ENCODE data around the gene GABRG3. TPM values are rescaled to one million over a fixed set of nuclear protein-coding genes. Genes with fewer than 3 reads are reported as not detected.

GABRG3 gene
- total and polyA plus RNA-seq, 2 donors (not counting 3 experiments of a cell fraction or from before 2014, with no cell fraction given): not detected

DNA sequence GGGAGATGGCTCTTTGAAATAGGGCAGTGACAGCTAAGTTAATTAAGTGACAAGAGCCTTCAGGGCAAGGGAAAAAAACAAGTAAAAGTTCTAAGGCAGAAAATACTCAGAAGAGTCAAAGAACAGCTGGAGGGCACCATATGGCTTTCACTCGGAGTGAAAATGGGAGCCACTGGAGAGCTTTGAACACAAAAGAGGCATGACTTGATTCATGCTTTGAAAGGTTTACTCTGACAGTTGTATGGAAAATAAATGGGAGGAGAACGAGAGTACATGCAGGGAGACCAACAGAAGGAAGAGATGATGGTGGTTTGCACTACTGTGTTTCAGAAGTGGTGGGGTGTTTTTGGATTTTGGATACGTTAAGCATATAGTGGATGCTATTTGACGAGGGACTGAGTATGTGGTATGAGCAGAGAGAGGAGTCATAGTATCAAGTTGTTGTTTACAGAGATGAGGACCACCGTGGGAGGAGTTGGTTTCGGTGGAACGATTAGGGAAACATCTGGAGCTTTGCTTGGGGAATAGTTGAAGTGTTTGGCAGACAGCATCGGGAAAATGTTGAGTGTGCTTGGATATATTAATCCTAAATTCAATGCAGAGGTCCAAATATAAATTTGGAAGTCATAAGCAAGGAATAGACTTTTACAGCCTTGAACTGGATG is 411.5 kb downstream of the GABRG3 start:
- CTCF ChIA-PET: no interaction called here
- BruUV-seq (replicated peaks): no TSS peak
- dilution Hi-C loops (cut with MboI; ENCODE audit: extremely low pct_ligation_motif_present, low sequenced_read_pairs): no loop called here
- H4K20me1 ChIP-seq (replicated peaks; ENCODE audit: control insufficient read depth, extremely low read depth, insufficient read depth, low read length): no peaks in the 10 kb centered on the region
- no peaks in the 10 kb centered on the region for H3K9me3 ChIP-seq (replicated peaks; ENCODE audit: control insufficient read depth, insufficient read depth, low read length)
- no peaks in the 10 kb centered on the region for H3K36me3 ChIP-seq (ENCODE audit: control insufficient read depth in 2 of 2, extremely low read depth in 1 of 2, insufficient read depth in 2 of 2, low read length in 2 of 2)
- TF ChIP-seq FOS (IDR thresholded peaks at IDR 0.05; ENCODE audit: borderline replicate concordance, insufficient read depth, low read length) (no peak), CTCF (IDR thresholded peaks at IDR 0.05; ENCODE audit: extremely low read depth in 1 of 2, insufficient read depth in 1 of 2, low read depth in 1 of 2, low read length in 2 of 2) (no peak)
- intact Hi-C loops (cut with micrococcal nuclease): no loop called here
- DNase-seq (ENCODE audit: low read depth, low spot score) (no peak), FAIRE-seq (no peak)
- H2AFZ ChIP-seq (ENCODE audit: low read depth, low read length): no peak overlapping the region
- H3K4me1 ChIP-seq (ENCODE audit: control insufficient read depth, extremely low read depth, insufficient read depth, low read length): no peaks in the 10 kb centered on the region
- H3K4me3 ChIP-seq (replicated peaks in 1 of 3; ENCODE audit: insufficient read depth in 1 of 3, low read depth in 1 of 3, low read length in 3 of 3): no peak overlapping the region
- H3K9ac ChIP-seq (replicated peaks; ENCODE audit: extremely low read depth, insufficient read depth, low read length): no peak overlapping the region
- POLR2A ChIA-PET: no interaction called here
- H3K27ac ChIP-seq (ENCODE audit: insufficient read depth, low read depth, low read length): no peak overlapping the region
- H3K4me2 ChIP-seq (ENCODE audit: insufficient read depth, low read length): no peak overlapping the region
- H3K27me3 ChIP-seq (ENCODE audit: control insufficient read depth in 2 of 2, insufficient read depth in 2 of 2, low read length in 2 of 2): no peaks in the 10 kb centered on the region
- no peaks in the 10 kb centered on the region for H3K79me2 ChIP-seq (ENCODE audit: control insufficient read depth, insufficient read depth, low read length)
- H3K9me1 ChIP-seq (replicated peaks; ENCODE audit: control insufficient read depth, extremely low read depth, insufficient read depth, low read length): no peaks in the 10 kb centered on the region

DNA sequence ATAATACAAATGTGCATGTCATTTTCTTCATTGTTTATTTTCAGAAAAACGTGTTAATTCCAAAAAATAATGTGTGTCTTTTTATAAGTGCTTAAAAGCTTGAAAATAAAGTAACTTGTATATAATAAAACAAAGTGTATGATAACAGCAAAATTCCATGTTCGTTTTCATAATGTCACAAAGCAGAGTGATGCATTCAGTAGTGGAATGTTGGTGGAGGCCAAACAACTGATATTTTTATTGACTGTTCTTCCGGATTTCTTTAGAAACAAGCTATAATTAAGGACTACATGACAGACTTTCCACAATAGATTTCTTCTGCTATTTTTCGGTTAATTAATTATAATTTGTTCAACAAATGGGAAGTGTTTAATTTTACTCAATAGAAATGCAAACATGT is 412.7 kb downstream of the GABRG3 start:
- Histone ChIP-seq H3K9ac (replicated peaks; ENCODE audit: extremely low read depth, insufficient read depth, low read length) (no peak overlapping the region), H3K79me2 (ENCODE audit: control insufficient read depth, insufficient read depth, low read length) (no peaks in the 10 kb centered on the region), H3K9me1 (replicated peaks; ENCODE audit: control insufficient read depth, extremely low read depth, insufficient read depth, low read length) (no peaks in the 10 kb centered on the region), H3K27me3 (ENCODE audit: control insufficient read depth in 2 of 2, insufficient read depth in 2 of 2, low read length in 2 of 2) (no peaks in the 10 kb centered on the region), H3K4me1 (ENCODE audit: control insufficient read depth, extremely low read depth, insufficient read depth, low read length) (no peaks in the 10 kb centered on the region), H3K4me2 (ENCODE audit: insufficient read depth, low read length) (no peak overlapping the region), H4K20me1 (replicated peaks; ENCODE audit: control insufficient read depth, extremely low read depth, insufficient read depth, low read length) (no peaks in the 10 kb centered on the region), H3K9me3 (replicated peaks; ENCODE audit: control insufficient read depth, insufficient read depth, low read length) (no peaks in the 10 kb centered on the region), H3K4me3 (replicated peaks in 1 of 3; ENCODE audit: insufficient read depth in 1 of 3, low read depth in 1 of 3, low read length in 3 of 3) (no peak overlapping the region), H2AFZ (ENCODE audit: low read depth, low read length) (no peak overlapping the region), H3K27ac (ENCODE audit: insufficient read depth, low read depth, low read length) (no peak overlapping the region), H3K36me3 (ENCODE audit: control insufficient read depth in 2 of 2, extremely low read depth in 1 of 2, insufficient read depth in 2 of 2, low read length in 2 of 2) (no peaks in the 10 kb centered on the region)
- DNase-seq (ENCODE audit: low read depth, low spot score) (no peak), FAIRE-seq (no peak)
- intact Hi-C loops (cut with micrococcal nuclease) (no loop called here), dilution Hi-C loops (cut with MboI; ENCODE audit: extremely low pct_ligation_motif_present, low sequenced_read_pairs) (no loop called here)
- TF ChIP-seq JUN (IDR thresholded peaks at IDR 0.05; ENCODE audit: borderline replicate concordance, insufficient read depth, insufficient read length, low read depth) (no peak), POLR2AphosphoS5 (IDR thresholded peaks at IDR 0.05; ENCODE audit: insufficient read depth, low read depth, low read length) (no peak), FOS (IDR thresholded peaks at IDR 0.05; ENCODE audit: borderline replicate concordance, insufficient read depth, low read length) (no peak), MYC (IDR thresholded peaks at IDR 0.05; ENCODE audit: low read depth, low read length) (no peak), GATA2 (IDR thresholded peaks at IDR 0.05; ENCODE audit: insufficient read depth, insufficient read length, low read depth, low read length) (no peak), EZH2 (IDR thresholded peaks at IDR 0.05; ENCODE audit: borderline replicate concordance, low read depth, low read length, severe bottlenecking) (no peak), CTCF (IDR thresholded peaks at IDR 0.05; ENCODE audit: extremely low read depth in 1 of 2, insufficient read depth in 1 of 2, low read depth in 1 of 2, low read length in 2 of 2) (no peak), POLR2A (IDR thresholded peaks at IDR 0.05; ENCODE audit: low read depth, low read length) (no peak)
- TF ChIP-seq, protein P1, sequence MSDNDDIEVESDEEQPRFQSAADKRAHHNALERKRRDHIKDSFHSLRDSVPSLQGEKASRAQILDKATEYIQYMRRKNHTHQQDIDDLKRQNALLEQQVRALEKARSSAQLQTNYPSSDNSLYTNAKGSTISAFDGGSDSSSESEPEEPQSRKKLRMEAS (IDR thresholded peaks at IDR 0.05; ENCODE audit: insufficient read depth, insufficient read length): no peak
- POLR2A ChIA-PET: no interaction called here
- BruUV-seq (replicated peaks): no TSS peak
- CTCF ChIA-PET: no interaction called here

Data from endothelial cell of umbilical vein (primary cell).